Endothelial cell of umbilical vein (primary cell): ENCODE data around the gene RAP1GDS1.
"Not testable (repeated sequence)": the region's sequence is repeated elsewhere in the genome, so short reads cannot be mapped to it uniquely, and the experiment has no call there.

Experiments used
- EZH2 ChIP-seq: IDR thresholded peaks from 2 replicates; pipeline ENCODE4 v1.6.1; 2012; ENCODE audit warnings: borderline replicate concordance, low read depth, mild to moderate bottlenecking, moderate library complexity, low read length, inconsistent platforms; ENCODE audit not compliant: severe bottlenecking
- MYC ChIP-seq: IDR thresholded peaks from one replicate; pipeline ENCODE4 v1.6.1; 2011; ENCODE audit warnings: mild to moderate bottlenecking, low read depth, low read length
- TF ChIP-seq, protein P1 (sequence below), 2 donors: IDR thresholded peaks; 1 replicate in 1 of 2; 2 replicates in 1 of 2; pipeline ENCODE4 v1.5.1; 2011; ENCODE audit warnings: low read length in 2 of 2, mild to moderate bottlenecking in 2 of 2, moderate library complexity in 2 of 2, control low read depth in 1 of 2, inconsistent platforms in 1 of 2, low read depth in 1 of 2; ENCODE audit not compliant: insufficient read depth in 1 of 2; ENCODE audit errors: extremely low read depth in 1 of 2

GRCh38 chr4:98288671-98289070 is 27.5 kb downstream of the RAP1GDS1 start:
- TF ChIP-seq, protein P1, sequence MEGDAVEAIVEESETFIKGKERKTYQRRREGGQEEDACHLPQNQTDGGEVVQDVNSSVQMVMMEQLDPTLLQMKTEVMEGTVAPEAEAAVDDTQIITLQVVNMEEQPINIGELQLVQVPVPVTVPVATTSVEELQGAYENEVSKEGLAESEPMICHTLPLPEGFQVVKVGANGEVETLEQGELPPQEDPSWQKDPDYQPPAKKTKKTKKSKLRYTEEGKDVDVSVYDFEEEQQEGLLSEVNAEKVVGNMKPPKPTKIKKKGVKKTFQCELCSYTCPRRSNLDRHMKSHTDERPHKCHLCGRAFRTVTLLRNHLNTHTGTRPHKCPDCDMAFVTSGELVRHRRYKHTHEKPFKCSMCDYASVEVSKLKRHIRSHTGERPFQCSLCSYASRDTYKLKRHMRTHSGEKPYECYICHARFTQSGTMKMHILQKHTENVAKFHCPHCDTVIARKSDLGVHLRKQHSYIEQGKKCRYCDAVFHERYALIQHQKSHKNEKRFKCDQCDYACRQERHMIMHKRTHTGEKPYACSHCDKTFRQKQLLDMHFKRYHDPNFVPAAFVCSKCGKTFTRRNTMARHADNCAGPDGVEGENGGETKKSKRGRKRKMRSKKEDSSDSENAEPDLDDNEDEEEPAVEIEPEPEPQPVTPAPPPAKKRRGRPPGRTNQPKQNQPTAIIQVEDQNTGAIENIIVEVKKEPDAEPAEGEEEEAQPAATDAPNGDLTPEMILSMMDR (IDR thresholded peaks at IDR 0.05; ENCODE audit: extremely low read depth in 1 of 2, insufficient read depth in 1 of 2, low read depth in 1 of 2, low read length in 2 of 2): not testable (repeated sequence)
- not testable (repeated sequence) for TF ChIP-seq EZH2, MYC
